Lung (tissue), 12 donors: Measurements from ENCODE around the gene MYOZ3. TPM values are rescaled to one million over a fixed set of nuclear protein-coding genes. Genes with fewer than 3 reads are reported as not detected.

Experiments used
- ATAC-seq: fragments of 200-7000 bp; cut with Tn5 transposase; one replicate; pipeline ENCODE4 v1.9.1; 2020; ENCODE audit warnings: moderate number of reproducible peaks; ENCODE audit not compliant: insufficient read depth, low FRiP score
- DNase-seq, 3 donors: peaks; one replicate each; pipeline ENCODE4 v3.0.0-alpha.2; 2013 to 2017
- H3K27ac ChIP-seq, 2 donors: one replicate each; pipeline ENCODE4 v1.5.1; 2013; ENCODE audit warnings: mild to moderate bottlenecking in 2 of 2, moderate library complexity in 2 of 2, control low read depth in 1 of 2, inconsistent platforms in 1 of 2, low read depth in 1 of 2, low read length in 1 of 2
- H3K27me3 ChIP-seq, 3 donors: one replicate each; pipeline ENCODE4 v1.5.1; 2013; ENCODE audit warnings: low read length in 2 of 3; ENCODE audit not compliant: control insufficient read depth in 3 of 3, insufficient read depth in 3 of 3
- H3K36me3 ChIP-seq, 4 donors: one replicate each; pipeline ENCODE4 v1.5.1; 2013; ENCODE audit warnings: low read length in 4 of 4, mild to moderate bottlenecking in 1 of 4, moderate library complexity in 1 of 4; ENCODE audit not compliant: control insufficient read depth in 4 of 4, insufficient read depth in 4 of 4
- H3K4me1 ChIP-seq, 5 donors: one replicate each; pipeline ENCODE4 v1.5.1; 2013; ENCODE audit warnings: low read length in 5 of 5, mild to moderate bottlenecking in 2 of 5, moderate library complexity in 1 of 5; ENCODE audit not compliant: control insufficient read depth in 5 of 5, insufficient read depth in 5 of 5
- H3K4me3 ChIP-seq: one replicate; pipeline ENCODE4 v1.5.1; 2013; ENCODE audit warnings: mild to moderate bottlenecking, control low read depth, moderate library complexity
- H3K9ac ChIP-seq, 2 donors: one replicate each; pipeline ENCODE4 v1.5.1; 2013; ENCODE audit warnings: low read length in 2 of 2, control low read depth in 1 of 2; ENCODE audit not compliant: insufficient read depth in 1 of 2
- H3K9me3 ChIP-seq, 4 donors: one replicate each; pipeline ENCODE4 v1.5.1; 2013; ENCODE audit warnings: low read length in 3 of 4, mild to moderate bottlenecking in 1 of 4, moderate library complexity in 1 of 4; ENCODE audit not compliant: control insufficient read depth in 4 of 4, insufficient read depth in 3 of 4
- WGBS, 2 donors: extraction: QIAGEN DNeasy Blood & Tissue Kit; methylation state at CpG; one replicate each; pipeline ENCODE4 v1.1.7; 2013; 5-methylcytosine and 5-hydroxymethylcytosine counted together
- polyA plus RNA-seq, 2 donors: library from polyadenylated mRNA; stranded (reverse); fragments of 200-250 nt; gene quantifications; one replicate each; pipeline ENCODE4 v1.2.1, GENCODE V29; 2013
- total RNA-seq, 2 donors: library from RNA; depleted of rRNA in 1 of 2; stranded (reverse); fragments of >200 nt in 1 of 2; gene quantifications; one replicate each; pipeline ENCODE4 v1.2.1, GENCODE V29; 2014 to 2021
- TF ChIP-seq, protein P1 (sequence below): IDR thresholded peaks from 2 replicates; pipeline ENCODE4 v1.5.1; 2012; ENCODE audit warnings: mild to moderate bottlenecking; ENCODE audit errors: control extremely low read depth, extremely low read depth
- donor health status: control.
- donor health status: control.
- donor health status: Bipolar disorder and iron deficiency.
- donor health status: healthy.
- donor health status: DM: yes; HTN: yes; CAD: no.

MYOZ3 gene
- total and polyA plus RNA-seq, 4 donors, result 0.39 to 2.4 (median 0.48) TPM

DNA sequence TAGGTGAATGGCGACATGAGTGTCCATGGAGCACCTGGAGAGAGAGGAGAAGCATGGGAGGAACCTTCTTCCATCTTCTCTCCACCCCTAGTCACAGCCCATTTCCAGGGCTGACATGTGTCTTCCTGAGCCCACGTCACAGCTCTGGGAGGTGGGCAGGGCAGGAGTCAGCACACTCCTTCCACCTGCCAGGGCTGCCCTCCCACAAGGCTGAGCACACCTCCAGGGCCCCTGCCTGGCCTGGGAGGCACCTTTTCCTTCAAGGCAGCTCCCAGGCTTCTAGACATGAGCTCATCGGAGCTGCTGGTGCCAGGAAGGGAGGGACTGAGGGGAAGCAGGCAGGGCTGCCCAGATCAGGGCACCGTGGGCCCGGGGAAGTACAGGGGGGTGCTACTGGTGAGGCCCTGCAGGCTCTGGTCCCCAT, 34.2 kb upstream of the MYOZ3 start:
- TF ChIP-seq, protein P1, sequence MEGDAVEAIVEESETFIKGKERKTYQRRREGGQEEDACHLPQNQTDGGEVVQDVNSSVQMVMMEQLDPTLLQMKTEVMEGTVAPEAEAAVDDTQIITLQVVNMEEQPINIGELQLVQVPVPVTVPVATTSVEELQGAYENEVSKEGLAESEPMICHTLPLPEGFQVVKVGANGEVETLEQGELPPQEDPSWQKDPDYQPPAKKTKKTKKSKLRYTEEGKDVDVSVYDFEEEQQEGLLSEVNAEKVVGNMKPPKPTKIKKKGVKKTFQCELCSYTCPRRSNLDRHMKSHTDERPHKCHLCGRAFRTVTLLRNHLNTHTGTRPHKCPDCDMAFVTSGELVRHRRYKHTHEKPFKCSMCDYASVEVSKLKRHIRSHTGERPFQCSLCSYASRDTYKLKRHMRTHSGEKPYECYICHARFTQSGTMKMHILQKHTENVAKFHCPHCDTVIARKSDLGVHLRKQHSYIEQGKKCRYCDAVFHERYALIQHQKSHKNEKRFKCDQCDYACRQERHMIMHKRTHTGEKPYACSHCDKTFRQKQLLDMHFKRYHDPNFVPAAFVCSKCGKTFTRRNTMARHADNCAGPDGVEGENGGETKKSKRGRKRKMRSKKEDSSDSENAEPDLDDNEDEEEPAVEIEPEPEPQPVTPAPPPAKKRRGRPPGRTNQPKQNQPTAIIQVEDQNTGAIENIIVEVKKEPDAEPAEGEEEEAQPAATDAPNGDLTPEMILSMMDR, result no peak
- Histone ChIP-seq H3K36me3 (no peaks in the 10 kb centered on the region), H3K9ac (no peak overlapping the region), H3K27ac (peak overlapping the region; percentile 82 to 99), H3K4me1 (peaks cover 3 to 48% (median 12%) of the 10 kb centered on the region in 5 donors), H3K9me3 (no peaks in the 10 kb centered on the region), H3K27me3 (no peaks in the 10 kb centered on the region), H3K4me3 (peak overlapping the region; percentile 10)
- 44 to 54% methylated on average over 5 of the region's 5 CpGs for WGBS, 2 donors
- no peak for DNase-seq
- ATAC-seq, result peak; percentile 43

DNA sequence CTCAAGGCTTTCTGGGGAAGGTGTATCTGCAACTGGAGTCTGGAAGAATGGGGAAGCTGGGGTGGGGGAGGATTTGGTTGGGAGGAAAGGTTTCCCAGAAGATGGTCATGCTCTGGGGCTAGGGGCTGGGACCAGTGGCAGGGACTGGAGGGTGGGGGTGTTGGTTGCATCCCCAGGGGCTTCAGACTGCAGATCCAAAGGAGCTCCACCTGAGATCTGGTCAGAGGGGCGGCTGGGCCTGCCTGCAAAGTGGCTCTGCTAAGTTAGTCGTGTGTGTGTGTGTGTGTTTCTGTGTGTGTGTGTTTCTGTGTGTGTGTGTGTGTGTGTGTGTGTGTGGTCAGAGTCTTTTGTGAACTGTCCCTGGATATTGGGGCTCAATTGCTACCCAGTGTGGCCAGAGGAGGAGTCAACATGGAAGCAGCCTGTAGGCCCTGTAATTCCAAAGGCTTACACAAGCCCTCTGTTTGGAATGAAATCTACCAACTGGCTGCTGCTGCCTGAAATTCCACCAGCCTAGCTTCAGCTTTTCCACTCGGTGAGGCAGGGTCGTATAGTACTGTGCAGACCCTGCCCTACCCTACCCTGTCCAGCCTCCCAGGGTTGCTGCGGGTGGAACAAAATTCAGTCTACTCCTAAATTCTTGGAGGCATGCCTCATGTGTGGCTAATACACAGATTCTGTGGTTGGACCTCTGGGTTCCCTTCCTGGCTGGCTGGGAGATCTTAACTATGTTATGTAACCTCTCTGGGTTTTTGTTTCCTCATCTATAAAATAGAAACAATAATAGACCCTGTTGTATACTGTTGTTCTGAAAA, 33.1 kb upstream of the MYOZ3 start:
- Histone ChIP-seq H3K9ac (no peak overlapping the region), H3K9me3 (no peaks in the 10 kb centered on the region), H3K4me1 (peaks cover 4 to 43% (median 12%) of the 10 kb centered on the region in 5 donors), H3K36me3 (no peaks in the 10 kb centered on the region), H3K27me3 (no peaks in the 10 kb centered on the region), H3K27ac (peak overlapping the region; percentile 17 to 99), H3K4me3 (no peak overlapping the region)
- TF ChIP-seq, protein P1, result no peak
- no peak for DNase-seq
- no peak for ATAC-seq
- WGBS, 2 donors, result 71 to 78% methylated on average over 5 of the region's 5 CpGs

DNA sequence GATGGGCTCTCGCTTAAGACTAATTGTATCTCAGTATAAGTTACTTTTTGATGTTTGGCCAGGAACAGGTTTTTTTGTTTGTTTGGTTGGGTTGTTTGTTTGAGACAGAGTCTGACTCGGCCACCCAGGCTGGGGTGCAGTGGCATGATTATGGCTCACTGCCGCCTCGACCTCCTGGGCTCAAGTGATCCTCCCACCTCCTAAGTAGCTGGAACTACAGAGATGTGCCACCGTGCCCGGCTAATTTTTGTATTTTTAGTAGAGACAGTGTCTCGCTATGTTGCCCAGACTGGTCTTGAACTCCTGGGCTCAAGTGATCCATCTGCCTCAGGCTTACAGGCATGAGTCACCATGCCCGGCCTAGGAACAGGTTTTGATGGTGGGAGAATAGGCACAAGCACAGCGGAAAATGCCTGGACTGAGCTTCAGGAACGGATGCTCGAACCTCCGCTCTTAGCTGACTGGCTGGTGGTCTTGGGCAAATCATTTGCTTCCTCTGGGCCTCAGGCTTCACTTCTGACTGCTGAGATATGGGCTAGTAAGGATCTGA, 32.0 kb upstream of the MYOZ3 start:
- no peaks in the 10 kb centered on the region for H3K27me3 ChIP-seq
- no peaks in the 10 kb centered on the region for H3K36me3 ChIP-seq
- H3K27ac ChIP-seq, result peak overlapping the region; percentile 12 to 79
- no peak for DNase-seq
- no peaks in the 10 kb centered on the region for H3K9me3 ChIP-seq
- H3K4me1 ChIP-seq, result peaks cover 7 to 38% (median 12%) of the 10 kb centered on the region in 5 donors
- ATAC-seq, result no peak
- no peak overlapping the region for H3K4me3 ChIP-seq
- TF ChIP-seq, protein P1, result no peak
- 89 to 90% methylated on average over 12 of the region's 12 CpGs for WGBS, 2 donors
- no peak overlapping the region for H3K9ac ChIP-seq
